ENCODE data around the gene WFDC2.

Gene WFDC2

GRCh38 chr20:45497971-45498494 lies 28.5 kb downstream of the WFDC2 start:
- DNase-seq (ENCODE audit: low read depth), result no peak

GRCh38 chr20:45500022-45500421 lies 30.5 kb downstream of the WFDC2 start:
- no peak for DNase-seq (ENCODE audit: low read depth)

DNA sequence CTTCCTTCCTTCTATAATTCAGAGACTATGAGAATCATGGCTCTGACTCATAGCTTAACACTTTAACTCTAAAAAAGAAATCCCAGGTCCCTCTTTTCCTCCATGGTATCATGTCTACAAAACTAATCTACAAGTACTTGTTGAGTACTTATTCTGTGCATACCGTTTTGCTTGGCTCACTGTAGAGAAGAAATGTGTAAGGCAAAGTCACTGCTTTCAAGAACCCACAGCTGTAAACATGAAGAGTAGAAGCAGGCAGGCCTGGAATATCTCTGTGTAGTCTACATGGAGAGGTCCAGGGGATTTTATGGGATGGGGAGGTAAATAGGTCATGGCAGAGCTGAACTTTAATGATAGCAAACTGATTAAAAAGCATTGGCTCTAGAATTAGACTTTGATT lies 32.0 kb downstream of the WFDC2 start:
- DNase-seq (ENCODE audit: low read depth), result no peak

DNA sequence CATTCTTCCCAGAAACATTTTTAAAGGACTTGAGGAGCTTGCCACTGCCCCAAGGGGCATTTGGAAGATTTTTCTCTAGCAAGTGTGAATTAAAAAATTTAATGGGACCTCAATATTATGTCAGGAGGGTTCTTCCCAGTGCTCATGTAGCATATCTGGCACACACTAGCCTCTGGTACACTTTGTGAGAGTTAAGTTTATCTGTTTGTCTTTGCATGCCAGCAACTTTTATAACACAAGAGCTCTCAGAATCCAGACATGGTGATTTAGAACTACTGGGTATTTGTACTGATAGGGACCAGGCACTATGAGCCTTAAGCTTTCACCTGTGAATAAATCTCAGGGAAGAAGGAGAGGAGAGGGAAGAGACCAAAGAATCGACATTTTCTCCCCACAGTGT lies 33.0 kb downstream of the WFDC2 start:
- DNase-seq (ENCODE audit: low read depth), result no peak

GRCh38 chr20:45503403-45503802 lies 33.9 kb downstream of the WFDC2 start:
- DNase-seq (ENCODE audit: low read depth), result no peak

DNA sequence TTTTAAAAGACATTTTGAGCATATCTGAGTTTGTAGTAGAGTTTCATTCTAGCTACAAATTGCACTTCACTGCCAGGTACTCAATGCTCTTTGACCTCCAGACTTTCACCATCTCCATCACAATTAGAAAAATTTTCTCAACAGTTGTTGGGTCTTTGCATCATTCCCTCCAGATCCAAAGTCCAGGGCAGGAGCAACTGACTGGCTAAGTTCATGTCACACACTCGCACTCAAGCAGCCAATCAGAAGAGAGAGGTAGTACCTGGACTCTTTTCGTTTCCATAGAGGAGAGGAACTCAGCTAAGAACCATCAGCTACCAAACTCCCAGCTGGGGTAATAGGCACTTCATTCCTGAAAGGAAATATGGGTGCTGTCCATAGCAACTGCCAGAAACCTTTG lies 36.8 kb downstream of the WFDC2 start:
- no peak for DNase-seq (ENCODE audit: low read depth)

DNA sequence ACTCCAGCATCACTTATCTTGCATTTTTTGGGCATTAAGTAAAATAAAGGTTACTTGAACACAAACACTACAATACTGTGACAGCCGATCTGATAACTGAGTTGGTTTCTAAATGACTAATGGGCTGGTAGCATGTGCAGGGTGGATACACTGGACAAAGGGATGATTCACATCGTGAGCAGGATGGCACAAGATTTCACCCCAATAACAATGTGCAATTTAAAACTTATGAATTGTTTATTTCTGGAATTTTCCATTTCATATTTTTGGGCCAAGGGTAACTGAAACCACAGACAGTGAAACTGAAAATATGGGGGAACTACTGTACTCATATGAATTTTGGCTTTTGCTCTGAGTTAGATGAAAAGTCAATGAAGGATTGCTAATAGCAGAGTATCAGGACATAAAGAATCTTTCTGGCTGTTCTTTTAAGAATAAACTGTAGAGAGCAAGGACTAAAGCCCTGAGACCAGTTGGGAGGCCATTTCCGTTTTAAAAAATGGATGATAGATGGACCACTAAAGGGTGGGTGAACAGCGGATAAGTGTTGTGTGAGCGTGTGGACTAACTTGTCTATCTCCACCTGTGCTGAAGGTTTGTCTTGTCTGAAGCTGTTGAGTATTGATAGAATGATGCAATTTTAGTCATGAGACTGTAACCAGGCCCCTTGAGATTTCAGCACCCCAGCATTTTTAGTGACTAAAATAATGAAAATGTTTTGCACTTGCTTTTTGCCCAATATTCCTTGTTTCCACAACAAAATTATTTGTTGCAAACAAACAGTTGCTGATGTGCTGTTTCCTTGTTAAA lies 37.7 kb downstream of the WFDC2 start:
- no peak for DNase-seq (ENCODE audit: low read depth)

DNA sequence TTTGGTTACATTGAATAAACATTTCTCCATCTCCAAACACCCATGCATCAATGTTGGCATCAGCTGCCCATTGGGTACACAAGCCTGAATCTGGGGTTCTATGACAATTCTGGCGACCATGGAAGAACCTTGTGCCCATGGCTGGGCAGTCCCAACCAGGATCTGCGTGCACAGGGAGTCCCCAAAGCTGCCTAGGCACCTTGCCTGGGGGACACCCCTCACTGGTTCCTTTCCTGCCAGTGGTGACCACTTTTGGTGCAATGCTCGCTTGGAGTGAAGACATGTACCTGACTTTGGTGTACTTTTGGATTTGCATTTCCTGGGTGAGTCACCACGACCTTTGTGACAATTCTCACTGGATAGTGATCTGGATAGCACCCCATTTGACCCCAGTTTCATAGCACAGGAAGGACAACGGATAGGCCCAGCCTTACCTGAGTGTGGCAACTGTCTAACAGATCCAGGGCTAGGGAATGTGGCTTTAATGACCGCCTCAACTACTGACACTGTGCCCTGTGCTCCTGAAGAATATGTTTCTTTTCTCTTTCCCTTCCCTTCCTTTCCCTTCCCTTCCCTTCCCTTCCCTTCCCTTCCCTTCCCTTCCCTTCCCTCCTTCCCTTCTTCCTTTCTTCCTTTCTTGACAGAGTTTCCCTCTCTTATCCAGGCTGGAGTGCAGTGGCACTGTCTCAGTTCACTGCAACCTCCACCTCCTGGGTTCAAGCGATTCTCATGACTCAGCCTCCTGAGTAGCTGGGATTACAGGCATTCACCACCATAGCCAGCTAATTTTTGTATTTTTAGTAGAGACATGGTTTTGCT lies 38.7 kb downstream of the WFDC2 start:
- no peak for DNase-seq (ENCODE audit: low read depth)

- no peak for DNase-seq (ENCODE audit: low read depth)
Observed at GRCh38 chr20:45509091-45509490, 39.5 kb downstream of the WFDC2 start.

DNA sequence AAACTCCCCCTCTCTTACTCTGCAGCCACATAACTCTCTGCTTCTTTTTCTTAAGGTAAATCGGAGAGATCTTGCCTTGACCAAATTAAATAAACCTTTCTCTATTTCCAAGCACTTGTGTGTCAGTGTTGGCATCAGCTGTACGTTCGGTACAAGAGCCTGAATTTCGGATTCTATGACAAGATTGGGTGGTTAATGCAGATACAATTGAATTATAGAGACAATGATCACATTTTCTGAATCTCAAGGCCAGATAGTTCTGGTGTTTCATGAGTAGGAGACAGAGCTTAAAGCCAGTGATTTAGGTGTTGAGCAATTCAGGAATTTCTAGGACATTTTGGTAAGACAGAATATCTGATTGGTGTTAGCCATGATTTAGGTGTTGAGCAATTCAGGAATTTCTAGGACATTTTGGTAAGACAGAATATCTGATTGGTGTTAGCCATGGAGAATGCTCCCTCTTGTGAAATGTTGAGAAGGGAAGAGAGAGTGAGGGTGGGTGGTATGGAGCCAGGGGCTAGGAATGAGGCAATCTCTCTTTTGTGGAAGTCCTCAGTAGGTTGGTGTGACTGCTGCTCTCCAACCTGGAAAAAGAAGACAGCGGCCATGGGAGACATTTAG lies 40.8 kb downstream of the WFDC2 start:
- DNase-seq (ENCODE audit: low read depth), result no peak

DNA sequence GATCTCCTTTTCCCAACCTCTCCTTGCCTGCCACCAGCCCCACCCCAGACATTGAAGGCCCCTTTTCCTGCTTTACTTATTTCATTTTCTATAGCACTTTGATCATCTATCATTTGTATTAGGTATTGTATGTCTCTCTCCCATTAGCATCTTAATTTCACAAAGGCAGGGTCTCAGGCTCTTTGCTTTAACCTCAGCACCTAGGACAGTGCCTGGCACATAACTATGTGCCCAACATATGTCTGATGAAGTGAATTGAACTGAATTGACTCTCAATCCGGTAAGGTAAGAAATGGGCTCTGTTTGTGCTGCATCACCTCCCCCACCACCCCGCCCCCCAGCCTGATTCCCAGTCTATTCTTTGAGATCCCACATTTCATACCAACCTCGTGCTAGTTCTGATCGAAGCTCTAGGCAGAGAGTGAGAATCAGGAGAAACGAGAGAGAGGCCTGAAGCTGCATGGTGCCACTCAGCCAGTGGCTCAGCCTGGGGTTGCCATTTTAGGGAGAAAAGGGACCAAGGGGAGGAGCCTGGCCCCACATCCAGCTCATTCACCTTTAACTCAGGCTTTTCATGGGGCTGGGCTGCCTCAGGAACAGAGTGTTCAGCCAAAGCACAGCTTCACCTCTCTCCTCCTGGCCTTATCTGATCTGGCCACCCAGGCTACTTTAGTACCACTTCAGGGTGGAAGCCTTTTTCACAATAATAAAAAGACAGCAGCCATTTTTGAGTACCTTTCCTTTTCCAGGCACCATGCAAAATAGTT lies 45.8 kb downstream of the WFDC2 start, which contains the start of gene SPINT3:
SPINT3 (minus strand) TSS at position 476 of the 767 bp plus-strand sequence; CDS start at position 462, 14 bp downstream.
- no peak for DNase-seq (ENCODE audit: low read depth)

DNA sequence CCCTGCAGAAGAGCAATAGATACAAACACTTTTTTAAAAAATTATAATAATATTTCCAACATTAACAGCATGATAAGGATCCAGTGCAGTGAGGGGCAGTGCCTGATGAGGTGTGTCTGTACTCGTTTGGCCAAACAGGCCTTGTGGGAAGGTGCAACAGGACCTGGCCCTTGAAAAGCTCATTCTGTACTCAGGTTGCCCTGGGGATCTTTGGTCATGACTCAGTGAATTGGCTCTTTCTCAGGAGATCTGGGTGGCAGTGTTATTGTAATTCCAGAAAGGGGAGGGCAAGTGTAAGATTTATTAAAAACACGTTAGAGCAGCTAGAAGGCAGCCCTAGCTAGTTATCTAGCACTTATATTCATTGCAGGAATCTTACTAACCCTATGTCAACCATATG lies 48.7 kb downstream of the WFDC2 start:
- no peak for DNase-seq (ENCODE audit: low read depth)

GRCh38 chr20:45523821-45524220 lies 54.3 kb downstream of the WFDC2 start:
- no peak for DNase-seq (ENCODE audit: low read depth)

GRCh38 chr20:45527294-45527693 lies 57.7 kb downstream of the WFDC2 start:
- DNase-seq (ENCODE audit: low read depth), result no peak
